Measurements from ENCODE around the gene NTRK1. TPM values are rescaled to one million over a fixed set of nuclear protein-coding genes. Genes with fewer than 3 reads are reported as not detected.

Gene NTRK1
- total RNA-seq, 1 experiment from 2014 or later: 0.24 TPM

DNA sequence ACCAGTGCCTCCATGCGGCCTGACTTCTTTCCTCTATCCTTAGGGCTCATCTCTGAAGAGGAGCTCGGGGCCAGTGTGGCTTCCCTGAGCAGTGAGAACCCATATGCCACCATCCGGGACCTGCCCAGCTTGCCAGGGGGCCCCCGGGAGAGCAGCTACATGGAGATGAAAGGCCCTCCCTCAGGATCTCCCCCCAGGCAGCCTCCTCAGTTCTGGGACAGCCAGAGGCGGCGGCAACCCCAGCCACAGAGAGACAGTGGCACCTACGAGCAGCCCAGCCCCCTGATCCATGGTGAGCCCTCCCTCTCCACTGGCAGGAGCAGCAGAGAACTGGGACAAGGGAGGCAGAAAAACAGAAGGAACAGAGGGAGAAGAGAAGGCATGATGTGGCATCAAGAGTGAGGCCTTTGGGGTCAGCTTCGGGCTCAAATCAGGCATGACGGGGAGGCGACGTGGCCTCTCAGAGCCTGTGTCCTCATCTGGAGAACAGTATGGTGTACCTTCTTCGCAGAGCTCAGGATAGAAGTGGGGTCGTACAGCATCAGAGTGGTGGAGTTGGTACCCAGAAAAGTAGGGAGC is 53.2 kb downstream of the NTRK1 start:
- Mint-ChIP-seq H3K27ac (no peak overlapping the region), H3K9me3 (no peaks in the 10 kb centered on the region; a peak in 2 of 5 replicates), H3K4me1 (peaks cover 8 to 22% of the 10 kb centered on the region in 2 experiments), H3K36me3 (ENCODE audit: insufficient read depth in 1 of 3, low read depth in 3 of 3) (no peaks in the 10 kb centered on the region), H3K4me3 (no peak overlapping the region; a peak in 1 of 5 replicates), H3K27me3 (ENCODE audit: low read depth) (peaks cover 57% of the 10 kb centered on the region)
- Histone ChIP-seq H4K5ac (ENCODE audit: insufficient read length, low read depth, low read length) (no peak overlapping the region), H3K9ac (ENCODE audit: extremely low read depth, insufficient read length, low read length) (no peak overlapping the region), H2BK12ac (ENCODE audit: insufficient read length, low read depth, low read length) (no peak overlapping the region), H3K4me1 (ENCODE audit: insufficient read depth, low read length) (no peaks in the 10 kb centered on the region), H3K4ac (ENCODE audit: low read depth, low read length) (no peak overlapping the region), H3K27me3 (ENCODE audit: insufficient read depth, low read length) (no peaks in the 10 kb centered on the region; the same call in 1 of the 2 replicates), H2BK120ac (ENCODE audit: low read depth, low read length, poor library complexity, severe bottlenecking) (no peak overlapping the region), H4K91ac (ENCODE audit: insufficient read length, low read depth, low read length) (no peak overlapping the region), H3K4me2 (ENCODE audit: insufficient read depth, insufficient read length, low read length) (no peak overlapping the region), H3K27ac (ENCODE audit: insufficient read length, low read depth, low read length) (no peak overlapping the region), H3K14ac (ENCODE audit: insufficient read depth, low read length) (no peak overlapping the region; the same call in 1 of the 2 replicates), H3K23ac (ENCODE audit: insufficient read length, low read depth, low read length) (no peak overlapping the region), H2BK15ac (ENCODE audit: low read depth, low read length) (no peak overlapping the region), H3K18ac (ENCODE audit: insufficient read length, low read depth, low read length) (no peak overlapping the region), H2BK20ac (ENCODE audit: low read depth, low read length, poor library complexity, severe bottlenecking) (no peak overlapping the region), H2BK5ac (ENCODE audit: insufficient read length, low read length) (no peak overlapping the region), H2AFZ (ENCODE audit: low read length) (no peak overlapping the region), H3T11ph (ENCODE audit: low read length) (no peak overlapping the region), H3K79me1 (ENCODE audit: insufficient read depth, low read depth, low read length, poor library complexity, severe bottlenecking) (no peaks in the 10 kb centered on the region), H3K9me3 (ENCODE audit: control insufficient read depth, low read depth, low read length) (no peaks in the 10 kb centered on the region), H3K23me2 (ENCODE audit: insufficient read length, low read depth, low read length, poor library complexity, severe bottlenecking) (no peaks in the 10 kb centered on the region), H2AK5ac (ENCODE audit: insufficient read length, low read length) (no peak overlapping the region), H4K20me1 (ENCODE audit: control insufficient read depth, insufficient read depth, insufficient read length) (no peaks in the 10 kb centered on the region), H3K56ac (ENCODE audit: insufficient read length, low read depth, low read length) (no peak overlapping the region), H4K8ac (replicated peaks; ENCODE audit: insufficient read length, low read depth, low read length) (no peak overlapping the region), H3K79me2 (ENCODE audit: insufficient read depth, low read length) (no peaks in the 10 kb centered on the region)
- TF ChIP-seq, protein P1, sequence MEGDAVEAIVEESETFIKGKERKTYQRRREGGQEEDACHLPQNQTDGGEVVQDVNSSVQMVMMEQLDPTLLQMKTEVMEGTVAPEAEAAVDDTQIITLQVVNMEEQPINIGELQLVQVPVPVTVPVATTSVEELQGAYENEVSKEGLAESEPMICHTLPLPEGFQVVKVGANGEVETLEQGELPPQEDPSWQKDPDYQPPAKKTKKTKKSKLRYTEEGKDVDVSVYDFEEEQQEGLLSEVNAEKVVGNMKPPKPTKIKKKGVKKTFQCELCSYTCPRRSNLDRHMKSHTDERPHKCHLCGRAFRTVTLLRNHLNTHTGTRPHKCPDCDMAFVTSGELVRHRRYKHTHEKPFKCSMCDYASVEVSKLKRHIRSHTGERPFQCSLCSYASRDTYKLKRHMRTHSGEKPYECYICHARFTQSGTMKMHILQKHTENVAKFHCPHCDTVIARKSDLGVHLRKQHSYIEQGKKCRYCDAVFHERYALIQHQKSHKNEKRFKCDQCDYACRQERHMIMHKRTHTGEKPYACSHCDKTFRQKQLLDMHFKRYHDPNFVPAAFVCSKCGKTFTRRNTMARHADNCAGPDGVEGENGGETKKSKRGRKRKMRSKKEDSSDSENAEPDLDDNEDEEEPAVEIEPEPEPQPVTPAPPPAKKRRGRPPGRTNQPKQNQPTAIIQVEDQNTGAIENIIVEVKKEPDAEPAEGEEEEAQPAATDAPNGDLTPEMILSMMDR (conservative IDR thresholded peaks at IDR 0.05): no peak
- no CpG with 5 or more reads among the region's 13 CpGs for WGBS (ENCODE audit: extremely low coverage, insufficient read length, low lambda C conversion rate)
- DNase-seq: no peak

Data from H9 (cell line).